GM12873 (cell line): ENCODE data around the gene SIPA1L3.

Experiments used
- TF ChIP-seq, protein P1 (sequence below): IDR thresholded peaks from 2 replicates; pipeline ENCODE4 v1.5.1; 2012; ENCODE audit warnings: low read depth, mild to moderate bottlenecking, moderate library complexity, low read length, control low read depth; ENCODE audit not compliant: insufficient read depth; ENCODE audit errors: missing control alignments

SIPA1L3 gene

DNA sequence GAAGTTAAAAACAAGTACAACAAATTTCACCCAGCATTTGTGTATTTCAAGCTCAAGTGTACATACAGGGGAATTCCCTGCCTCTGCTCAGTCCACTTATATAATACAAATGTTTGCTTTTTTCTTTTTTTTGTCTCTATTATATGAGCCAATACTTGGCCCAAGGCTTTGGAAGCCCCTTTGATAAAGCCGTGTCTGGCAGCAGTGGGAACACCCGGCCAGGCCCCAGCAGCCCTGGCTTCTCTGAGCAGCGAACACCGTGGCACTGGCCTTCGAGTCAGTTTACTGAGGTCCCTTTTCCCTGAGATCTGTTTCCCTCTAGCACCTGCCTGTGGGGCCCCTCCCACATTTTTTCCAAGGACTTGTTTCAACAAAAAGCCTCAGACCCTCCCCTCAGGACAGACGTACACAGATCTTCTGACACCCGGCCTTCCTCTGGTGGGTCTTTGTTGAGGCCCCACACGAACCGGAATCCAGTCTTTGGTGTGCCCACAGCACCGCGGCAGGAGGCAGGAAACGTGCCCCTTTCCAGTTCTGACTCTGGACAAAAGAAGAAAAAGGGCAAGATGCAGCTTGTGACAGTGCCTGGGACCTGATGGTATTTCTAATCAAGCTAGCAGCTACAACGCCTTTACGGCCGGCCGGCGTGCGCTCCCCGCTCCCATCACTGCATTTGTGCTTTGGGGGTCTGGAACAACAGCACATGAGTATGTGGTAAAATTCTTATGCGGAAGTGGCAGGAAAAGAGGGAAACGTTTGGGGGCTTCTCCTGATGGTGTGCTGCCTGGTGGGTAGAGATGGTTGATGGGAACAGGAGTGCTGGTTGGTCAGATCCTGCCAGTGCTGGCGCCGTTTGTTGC lies 13.8 kb downstream of the SIPA1L3 start:
- TF ChIP-seq, protein P1, sequence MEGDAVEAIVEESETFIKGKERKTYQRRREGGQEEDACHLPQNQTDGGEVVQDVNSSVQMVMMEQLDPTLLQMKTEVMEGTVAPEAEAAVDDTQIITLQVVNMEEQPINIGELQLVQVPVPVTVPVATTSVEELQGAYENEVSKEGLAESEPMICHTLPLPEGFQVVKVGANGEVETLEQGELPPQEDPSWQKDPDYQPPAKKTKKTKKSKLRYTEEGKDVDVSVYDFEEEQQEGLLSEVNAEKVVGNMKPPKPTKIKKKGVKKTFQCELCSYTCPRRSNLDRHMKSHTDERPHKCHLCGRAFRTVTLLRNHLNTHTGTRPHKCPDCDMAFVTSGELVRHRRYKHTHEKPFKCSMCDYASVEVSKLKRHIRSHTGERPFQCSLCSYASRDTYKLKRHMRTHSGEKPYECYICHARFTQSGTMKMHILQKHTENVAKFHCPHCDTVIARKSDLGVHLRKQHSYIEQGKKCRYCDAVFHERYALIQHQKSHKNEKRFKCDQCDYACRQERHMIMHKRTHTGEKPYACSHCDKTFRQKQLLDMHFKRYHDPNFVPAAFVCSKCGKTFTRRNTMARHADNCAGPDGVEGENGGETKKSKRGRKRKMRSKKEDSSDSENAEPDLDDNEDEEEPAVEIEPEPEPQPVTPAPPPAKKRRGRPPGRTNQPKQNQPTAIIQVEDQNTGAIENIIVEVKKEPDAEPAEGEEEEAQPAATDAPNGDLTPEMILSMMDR: no peak

DNA sequence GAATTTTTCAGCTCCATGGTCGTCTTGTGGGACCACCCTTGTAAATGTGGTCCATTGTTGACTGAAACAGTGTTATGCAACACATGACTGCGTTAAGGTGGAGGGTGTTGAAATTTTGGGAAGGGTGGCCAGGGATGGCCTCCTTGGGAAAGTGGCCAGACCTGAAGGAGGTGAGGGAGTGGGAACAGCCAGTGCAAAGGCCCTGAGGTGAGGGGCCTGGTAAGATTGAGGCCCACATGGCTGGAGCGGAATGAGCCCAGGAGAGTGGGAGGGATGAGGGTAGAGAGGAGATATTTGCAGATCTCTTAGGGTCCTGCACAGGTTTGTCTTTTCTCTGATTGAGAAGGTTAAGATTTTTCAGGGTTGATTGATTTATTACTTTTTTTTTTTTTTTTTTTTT lies 18.2 kb downstream of the SIPA1L3 start:
- TF ChIP-seq, protein P1: no peak

DNA sequence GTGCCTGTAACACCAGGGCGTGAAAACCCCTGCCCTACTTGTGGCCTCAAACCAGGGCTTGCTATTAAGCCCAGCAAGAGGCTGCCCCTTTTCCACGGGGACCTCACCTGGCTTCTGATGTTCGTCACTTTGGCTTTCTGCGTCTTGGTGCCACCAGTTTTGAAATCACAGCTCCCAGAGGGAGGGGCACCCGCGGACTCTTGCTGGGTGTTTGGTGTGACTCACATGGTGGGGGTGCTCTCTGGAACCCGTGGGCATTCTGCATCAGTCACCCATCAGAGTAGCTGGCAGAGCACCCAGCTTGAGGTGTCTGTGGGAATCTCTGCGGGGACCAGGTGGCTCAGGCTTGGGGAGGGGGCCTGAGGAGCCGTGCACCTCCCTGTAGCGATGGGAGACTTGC lies 19.2 kb downstream of the SIPA1L3 start:
- TF ChIP-seq, protein P1: no peak

DNA sequence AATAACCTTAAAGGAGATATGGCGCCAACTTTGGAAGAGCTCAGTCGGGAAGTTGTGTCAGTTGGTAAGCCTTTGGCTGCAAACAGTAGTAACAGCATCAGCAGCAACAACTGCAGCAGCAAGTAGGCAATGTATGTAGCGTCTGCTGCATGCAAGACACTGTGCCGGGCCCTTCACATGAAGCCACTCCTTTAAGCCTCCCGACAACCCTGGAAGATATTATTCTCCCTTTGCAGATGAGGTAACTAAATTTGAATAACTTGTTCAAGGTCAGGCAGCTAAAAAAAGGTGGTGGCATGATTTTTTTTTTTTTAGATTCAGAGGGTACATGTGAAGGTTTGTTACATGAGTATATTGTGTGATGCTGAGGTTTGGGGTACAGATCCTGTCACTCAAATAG lies 19.7 kb downstream of the SIPA1L3 start:
- TF ChIP-seq, protein P1: no peak

DNA sequence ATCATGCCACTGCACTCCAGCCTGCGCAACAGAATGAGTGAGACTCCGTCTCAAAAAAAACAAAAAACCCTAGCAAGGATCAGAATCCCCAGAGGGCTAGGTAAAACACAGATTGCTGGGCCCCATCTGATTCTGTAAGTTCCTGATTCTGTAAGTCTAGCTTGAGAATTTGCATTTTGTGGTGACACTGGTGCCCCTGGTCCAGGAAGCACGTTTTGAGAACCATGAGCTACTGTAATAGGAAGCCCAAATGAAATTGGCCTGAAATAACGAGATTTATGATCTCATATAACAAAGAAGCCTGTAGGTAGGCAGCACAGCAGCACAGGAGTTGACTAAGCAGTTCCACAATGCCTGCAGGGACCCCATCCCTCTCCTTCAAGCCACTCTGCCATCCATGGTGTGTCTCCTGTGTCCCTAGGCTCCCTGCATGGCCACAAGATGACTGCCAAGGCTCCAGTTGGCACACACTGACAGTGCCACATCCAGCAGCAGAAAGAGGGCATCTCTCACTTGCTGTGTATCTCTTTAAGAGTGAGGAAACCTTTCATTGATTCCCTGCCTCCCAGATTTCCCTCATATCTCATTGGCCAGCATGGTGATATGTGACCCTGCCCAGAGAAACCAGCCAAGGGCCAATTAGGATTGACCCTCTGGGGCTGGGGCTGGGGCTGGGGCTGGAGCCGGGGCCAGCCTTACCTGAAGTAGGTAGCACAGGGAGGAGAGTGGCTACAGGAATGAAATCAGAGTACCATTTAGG lies 21.7 kb downstream of the SIPA1L3 start:
- TF ChIP-seq, protein P1: no peak

DNA sequence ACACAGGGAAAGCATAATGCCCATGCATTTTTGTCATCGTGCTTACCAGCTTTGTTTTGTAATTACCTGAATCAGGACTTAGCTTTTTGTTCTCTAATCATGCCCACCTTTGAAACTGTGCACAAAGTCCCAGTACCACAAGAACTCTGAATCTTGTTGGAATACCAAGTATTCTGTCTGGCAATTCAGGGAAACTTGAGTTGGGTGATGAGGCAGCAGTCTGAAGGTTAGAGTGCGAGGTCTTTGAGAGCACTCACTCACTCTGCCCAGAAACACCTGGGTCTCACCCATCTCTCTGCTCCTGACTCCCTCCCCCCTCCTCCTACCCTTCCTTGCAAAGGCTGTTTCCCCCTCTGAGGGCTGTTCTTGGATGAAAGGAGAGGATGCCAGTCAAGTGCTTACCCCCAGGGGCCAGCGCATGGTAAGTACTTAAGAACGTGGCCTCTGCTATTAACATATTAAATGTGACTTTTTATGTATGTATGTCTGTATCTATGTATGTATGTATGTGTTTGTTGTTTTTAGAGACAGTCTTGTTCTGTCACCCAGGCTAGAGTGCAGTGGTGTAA lies 22.4 kb downstream of the SIPA1L3 start:
- TF ChIP-seq, protein P1: no peak

DNA sequence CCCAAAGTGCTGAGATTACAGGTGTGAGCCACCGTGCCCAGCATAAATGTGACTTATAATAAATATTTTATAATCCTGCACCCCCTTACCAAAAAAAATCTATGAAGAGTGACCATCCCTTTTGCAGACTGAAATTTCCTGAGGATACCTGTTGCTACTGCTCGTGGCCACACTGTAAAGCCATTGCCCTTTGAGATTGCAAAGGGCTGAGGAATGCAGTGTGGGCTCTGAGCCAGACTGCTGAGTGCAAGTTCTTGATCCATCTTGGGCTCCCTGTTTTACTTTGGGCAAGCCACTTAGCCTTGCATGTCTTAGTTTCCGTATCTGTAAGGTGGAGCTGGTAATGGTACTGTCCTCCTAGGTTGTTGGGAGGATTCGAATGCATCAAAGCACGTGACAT lies 23.4 kb downstream of the SIPA1L3 start:
- TF ChIP-seq, protein P1: no peak
